Thyroid gland (tissue), 4 donors: ENCODE data around the gene UBE2R2. TPM values are rescaled to one million over a fixed set of nuclear protein-coding genes. Genes with fewer than 3 reads are reported as not detected.
"Not testable (repeated sequence)": the region's sequence is repeated elsewhere in the genome, so short reads cannot be mapped to it uniquely, and the experiment has no call there.

Experiments
- DNase-seq, 2 donors: peaks; one replicate each; pipeline ENCODE4 v3.0.0-alpha.2; 2019
- H3K27ac ChIP-seq, 3 donors: fragments of 200-600 bp; sonication (generic); 1 replicate in 2 of 3; 2 replicates in 1 of 3; pipeline ENCODE4 v1.5.1; 2016 to 2019; ENCODE audit warnings: mild to moderate bottlenecking in 1 of 3, moderate library complexity in 1 of 3
- H3K27me3 ChIP-seq: fragments of 200-600 bp; sonication (generic); one replicate; pipeline ENCODE4 v1.5.1; 2019
- H3K36me3 ChIP-seq, 2 donors: fragments of 200-600 bp; sonication (generic); one replicate each; pipeline ENCODE4 v1.5.1; 2016 to 2019
- H3K4me1 ChIP-seq, 2 donors: fragments of 200-600 bp; sonication (generic); one replicate each; pipeline ENCODE4 v1.5.1; 2017 to 2019
- H3K4me3 ChIP-seq, 3 donors: fragments of 200-600 bp; sonication (generic); replicated peaks in 1 of 3; 1 replicate in 2 of 3; 2 replicates in 1 of 3; pipeline ENCODE4 v1.5.1; 2016; ENCODE audit warnings: mild to moderate bottlenecking in 1 of 3
- H3K9me3 ChIP-seq: fragments of 200-600 bp; sonication (generic); one replicate; pipeline ENCODE4 v1.5.1; 2017
- CTCF ChIP-seq, 6 experiments: fragments of 200-600 bp in 3 of 6; fragments of 450-650 bp in 3 of 6; sonication (generic) in 3 of 6; IDR thresholded peaks; one replicate each; pipeline ENCODE4 v1.5.1; 2016 to 2019; ENCODE audit warnings: antibody characterized with exemption in 6 of 6, mild to moderate bottlenecking in 2 of 6, inconsistent platforms in 1 of 6, moderate library complexity in 1 of 6
- POLR2A ChIP-seq, 2 donors: fragments of 450-650 bp; IDR thresholded peaks; one replicate each; pipeline ENCODE4 v1.6.1; 2017; ENCODE audit warnings: antibody characterized with exemption in 2 of 2, mild to moderate bottlenecking in 2 of 2, moderate library complexity in 1 of 2
- WGBS, 2 donors: methylation state at CpG; one replicate each; pipeline ENCODE4 v1.1.5; 2017; 5-methylcytosine and 5-hydroxymethylcytosine counted together
- intact Hi-C: fragments of 100-400 bp; cut with DNase I; formaldehyde crosslinking; loops from one replicate; pipeline ENCODE4 v1.15.1; 2023
- total RNA-seq, 4 donors: library from RNA; depleted of rRNA; stranded (reverse); fragments of >200 nt; gene quantifications; one replicate each; pipeline ENCODE4 v1.2.3, GENCODE V29; 2016

Gene UBE2R2
- total RNA-seq, 4 donors from 2014 or later = 22.8 to 31.4 (median 25.8) TPM

- DNase-seq = no peak
- peaks cover 20 to 36% of the 10 kb centered on the region in 2 donors for H3K4me1 ChIP-seq
- intact Hi-C loops = no loop called here
- no peaks in the 10 kb centered on the region for H3K36me3 ChIP-seq
- H3K27me3 ChIP-seq = no peaks in the 10 kb centered on the region
- H3K27ac ChIP-seq = no peak overlapping the region
- TF ChIP-seq CTCF (IDR thresholded peaks at IDR 0.05) (no peak), POLR2A (IDR thresholded peaks at IDR 0.05) (no peak)
- H3K9me3 ChIP-seq = no peaks in the 10 kb centered on the region
- 90 to 93% methylated on average over 4 of the region's 4 CpGs for WGBS, 2 donors
- H3K4me3 ChIP-seq = no peak overlapping the region
Observed at GRCh38 chr9:33846231-33846630, 29.3 kb downstream of the UBE2R2 start.

GRCh38 chr9:33847894-33848205, 30.9 kb downstream of the UBE2R2 start:
- H3K36me3 ChIP-seq, H3K4me3 ChIP-seq, DNase-seq, intact Hi-C loops, H3K27ac ChIP-seq, H3K9me3 ChIP-seq, H3K27me3 ChIP-seq: not testable (repeated sequence)
- 95 to 96% methylated on average over 3 of the region's 3 CpGs for WGBS, 2 donors
- H3K4me1 ChIP-seq = peaks cover 36 to 51% of the 10 kb centered on the region in 2 donors

- intact Hi-C loops = loop anchor here (5.0 kb wide), 1 partner anchor 38 kb away; no protein-coding TSS in a partner anchor
- DNase-seq = no peak
- no peaks in the 10 kb centered on the region for H3K27me3 ChIP-seq
- peaks cover 37 to 47% of the 10 kb centered on the region in 2 donors for H3K4me1 ChIP-seq
- no peaks in the 10 kb centered on the region for H3K36me3 ChIP-seq
- no peak overlapping the region for H3K4me3 ChIP-seq
- peak overlapping the region; percentile 11 to 54 (median 25) for H3K27ac ChIP-seq
- no peak for TF ChIP-seq POLR2A (IDR thresholded peaks at IDR 0.05)
- TF ChIP-seq CTCF (IDR thresholded peaks at IDR 0.05) = no peak
- H3K9me3 ChIP-seq = no peaks in the 10 kb centered on the region
- 81 to 86% methylated on average over 4 of the region's 4 CpGs for WGBS, 2 donors
Observed at GRCh38 chr9:33850267-33850629, 33.3 kb downstream of the UBE2R2 start.

- H3K27me3 ChIP-seq = no peaks in the 10 kb centered on the region
- DNase-seq = no peak
- peak overlapping the region; percentile 11 to 54 (median 25) for H3K27ac ChIP-seq
- peaks cover 37 to 47% of the 10 kb centered on the region in 2 donors for H3K4me1 ChIP-seq
- no peak overlapping the region for H3K4me3 ChIP-seq
- TF ChIP-seq CTCF (IDR thresholded peaks at IDR 0.05) = no peak
- TF ChIP-seq POLR2A (IDR thresholded peaks at IDR 0.05) = no peak
- H3K36me3 ChIP-seq = no peaks in the 10 kb centered on the region
- intact Hi-C loops = loop anchor here (5.0 kb wide), 1 partner anchor 38 kb away; no protein-coding TSS in a partner anchor
- H3K9me3 ChIP-seq = no peaks in the 10 kb centered on the region
Observed at GRCh38 chr9:33850677-33851076, 33.7 kb downstream of the UBE2R2 start.

- Histone ChIP-seq H3K4me3 (no peak overlapping the region), H3K9me3 (no peaks in the 10 kb centered on the region), H3K27me3 (no peaks in the 10 kb centered on the region), H3K27ac (peak overlapping the region; percentile 11 to 52 (median 25)), H3K4me1 (peaks cover 42 to 47% of the 10 kb centered on the region in 2 donors), H3K36me3 (no peaks in the 10 kb centered on the region)
- no peak for DNase-seq
- 30 to 47% methylated on average over 1 of the region's 1 CpG for WGBS, 2 donors
- TF ChIP-seq CTCF (IDR thresholded peaks at IDR 0.05) (no peak), POLR2A (IDR thresholded peaks at IDR 0.05) (no peak)
- intact Hi-C loops = loop anchor here (5.0 kb wide), 1 partner anchor 39 kb away; no protein-coding TSS in a partner anchor
Observed at GRCh38 chr9:33851301-33851700, 34.3 kb downstream of the UBE2R2 start.
